DMS53 (cell line): ENCODE data around the gene PLET1.

ENCODE experiments used
- DNase-seq: peaks from one replicate; lab custom pipeline; 2025; lab: John Stamatoyannopoulos, UW

Gene PLET1

GRCh38 chr11:112281726-112282125, 21.1 kb upstream of the PLET1 start:
- no peak for DNase-seq

GRCh38 chr11:112280268-112281126, 19.8 kb upstream of the PLET1 start:
- DNase-seq: peak; percentile 94

- peak; percentile 72 for DNase-seq
Measured at GRCh38 chr11:112279901-112280267, 19.2 kb upstream of the PLET1 start.

GRCh38 chr11:112278803-112279202, 18.1 kb upstream of the PLET1 start:
- no peak for DNase-seq

- DNase-seq: no peak
Measured at GRCh38 chr11:112277941-112278340, 17.3 kb upstream of the PLET1 start.

- DNase-seq: no peak
Measured at GRCh38 chr11:112277029-112277428, 16.4 kb upstream of the PLET1 start.

GRCh38 chr11:112274007-112274783, 13.5 kb upstream of the PLET1 start:
- DNase-seq: no peak

GRCh38 chr11:112273066-112273465, 12.4 kb upstream of the PLET1 start:
- no peak for DNase-seq

GRCh38 chr11:112271242-112271641, 10.6 kb upstream of the PLET1 start:
- DNase-seq: no peak

- DNase-seq: peak; percentile 80
Measured at GRCh38 chr11:112270551-112271180, 10.0 kb upstream of the PLET1 start.

- DNase-seq: no peak
Measured at GRCh38 chr11:112269139-112269538, 8.5 kb upstream of the PLET1 start.

- no peak for DNase-seq
Measured at GRCh38 chr11:112268406-112268805, 7.7 kb upstream of the PLET1 start.

- no peak for DNase-seq
Measured at GRCh38 chr11:112267188-112267591, 6.5 kb upstream of the PLET1 start.

- DNase-seq: no peak
Measured at GRCh38 chr11:112266410-112266778, 5.7 kb upstream of the PLET1 start.

- no peak for DNase-seq
Measured at GRCh38 chr11:112265659-112266409, 5.2 kb upstream of the PLET1 start.

- no peak for DNase-seq
Measured at GRCh38 chr11:112255067-112255720, 5.5 kb downstream of the PLET1 start.

GRCh38 chr11:112253605-112254242, 6.9 kb downstream of the PLET1 start:
- DNase-seq: no peak

GRCh38 chr11:112249871-112250610, 10.6 kb downstream of the PLET1 start:
- no peak for DNase-seq

- DNase-seq: no peak
Measured at GRCh38 chr11:112248201-112248600, 12.5 kb downstream of the PLET1 start.

GRCh38 chr11:112247201-112247600, 13.5 kb downstream of the PLET1 start:
- DNase-seq: peak; percentile 72
